GM23338 (cell line): ENCODE data around the gene RRP36.

Source experiments
- CREB1 ChIP-seq: fragments of 250-450 bp; sonication (Bioruptor Pico); IDR thresholded peaks from 2 replicates; pipeline ENCODE4 v1.5.0; 2020; ENCODE audit warnings: low read depth, mild to moderate bottlenecking, moderate library complexity
- EZH2 ChIP-seq: fragments of 200-600 bp; sonication (generic); IDR thresholded peaks from one replicate; pipeline ENCODE4 v1.8.0; 2017; ENCODE audit warnings: antibody characterized with exemption, mild to moderate bottlenecking, low read depth; ENCODE audit not compliant: unreplicated experiment
- EZH2phosphoT487 ChIP-seq: fragments of 200-600 bp; sonication (generic); IDR thresholded peaks from one replicate; pipeline ENCODE4 v1.8.1; 2018; ENCODE audit warnings: antibody characterized with exemption; ENCODE audit not compliant: unreplicated experiment
- POLR2AphosphoS5 ChIP-seq: IDR thresholded peaks from 2 replicates; pipeline ENCODE4 v1.6.1; 2016; ENCODE audit warnings: antibody characterized with exemption, low read depth
- REST ChIP-seq: IDR thresholded peaks from one replicate; pipeline ENCODE4 v1.6.1; 2018; ENCODE audit warnings: antibody characterized with exemption; ENCODE audit not compliant: unreplicated experiment
- TF ChIP-seq, protein P1 (sequence below), 2 experiments: fragments of 200-600 bp in 1 of 2; sonication (generic) in 1 of 2; conservative IDR thresholded peaks; 2 replicates each; pipeline versions ENCODE4 v1.5.1 to v1.6.1; 2016 to 2017; ENCODE audit warnings: antibody characterized with exemption in 2 of 2, low read depth in 2 of 2, mild to moderate bottlenecking in 2 of 2, moderate library complexity in 1 of 2

DNA sequence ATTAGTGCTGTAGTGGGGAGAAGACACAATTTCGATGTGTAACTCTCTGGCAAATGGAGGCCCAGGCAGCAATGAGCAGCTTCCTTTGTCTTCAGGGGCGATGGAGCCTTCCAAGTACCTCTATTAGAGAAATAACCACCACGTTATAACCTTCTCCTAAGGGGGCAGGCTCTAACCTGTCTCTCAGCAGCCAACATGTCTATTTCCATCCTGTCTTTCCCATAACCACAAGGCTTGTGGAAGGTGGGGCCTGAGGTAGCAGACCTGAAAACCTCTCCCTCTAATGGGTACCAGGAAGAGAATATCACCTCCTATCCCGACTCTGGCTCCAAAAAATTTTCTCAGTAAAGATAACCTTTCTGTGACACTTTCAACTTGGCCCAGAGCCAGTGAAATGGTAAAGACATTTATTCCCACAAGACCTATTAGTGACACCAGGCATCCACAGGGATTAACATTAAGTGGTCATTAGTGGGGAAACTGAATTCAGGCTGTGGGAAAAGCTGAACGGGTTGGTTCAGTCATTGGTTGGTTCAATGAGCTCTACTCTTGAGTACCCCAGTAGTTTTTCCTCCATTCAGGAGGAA lies 46.4 kb upstream of the RRP36 start:
- TF ChIP-seq, protein P1, sequence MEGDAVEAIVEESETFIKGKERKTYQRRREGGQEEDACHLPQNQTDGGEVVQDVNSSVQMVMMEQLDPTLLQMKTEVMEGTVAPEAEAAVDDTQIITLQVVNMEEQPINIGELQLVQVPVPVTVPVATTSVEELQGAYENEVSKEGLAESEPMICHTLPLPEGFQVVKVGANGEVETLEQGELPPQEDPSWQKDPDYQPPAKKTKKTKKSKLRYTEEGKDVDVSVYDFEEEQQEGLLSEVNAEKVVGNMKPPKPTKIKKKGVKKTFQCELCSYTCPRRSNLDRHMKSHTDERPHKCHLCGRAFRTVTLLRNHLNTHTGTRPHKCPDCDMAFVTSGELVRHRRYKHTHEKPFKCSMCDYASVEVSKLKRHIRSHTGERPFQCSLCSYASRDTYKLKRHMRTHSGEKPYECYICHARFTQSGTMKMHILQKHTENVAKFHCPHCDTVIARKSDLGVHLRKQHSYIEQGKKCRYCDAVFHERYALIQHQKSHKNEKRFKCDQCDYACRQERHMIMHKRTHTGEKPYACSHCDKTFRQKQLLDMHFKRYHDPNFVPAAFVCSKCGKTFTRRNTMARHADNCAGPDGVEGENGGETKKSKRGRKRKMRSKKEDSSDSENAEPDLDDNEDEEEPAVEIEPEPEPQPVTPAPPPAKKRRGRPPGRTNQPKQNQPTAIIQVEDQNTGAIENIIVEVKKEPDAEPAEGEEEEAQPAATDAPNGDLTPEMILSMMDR (conservative IDR thresholded peaks at IDR 0.05; ENCODE audit: low read depth in 2 of 2), result no peak
- no peak for TF ChIP-seq EZH2
- TF ChIP-seq CREB1, result no peak
- TF ChIP-seq POLR2AphosphoS5, result no peak
- TF ChIP-seq EZH2phosphoT487, result no peak
- TF ChIP-seq REST, result no peak
